ENCODE results near the gene EN1.

DNA sequence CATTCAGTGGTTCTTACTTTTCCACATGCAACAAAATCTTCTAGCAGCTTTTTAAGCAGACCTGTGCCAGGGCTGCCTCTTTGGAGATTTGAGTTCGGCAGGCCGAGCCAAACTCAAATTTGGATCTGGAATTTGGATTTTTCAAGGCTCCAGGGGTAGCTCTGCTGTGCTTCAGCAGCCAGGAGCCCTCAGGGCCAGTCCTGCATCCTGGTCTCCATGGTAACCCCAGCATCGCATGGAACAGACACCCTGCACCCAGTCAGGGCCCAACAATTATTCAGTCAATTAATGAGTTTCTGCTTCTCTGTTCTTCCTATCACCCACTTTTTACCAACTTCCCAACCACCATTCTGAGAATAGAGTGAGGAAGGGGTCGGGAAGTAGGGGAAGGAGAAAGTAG lies 30.0 kb downstream of the EN1 start:
- TF ChIP-seq, protein P1, sequence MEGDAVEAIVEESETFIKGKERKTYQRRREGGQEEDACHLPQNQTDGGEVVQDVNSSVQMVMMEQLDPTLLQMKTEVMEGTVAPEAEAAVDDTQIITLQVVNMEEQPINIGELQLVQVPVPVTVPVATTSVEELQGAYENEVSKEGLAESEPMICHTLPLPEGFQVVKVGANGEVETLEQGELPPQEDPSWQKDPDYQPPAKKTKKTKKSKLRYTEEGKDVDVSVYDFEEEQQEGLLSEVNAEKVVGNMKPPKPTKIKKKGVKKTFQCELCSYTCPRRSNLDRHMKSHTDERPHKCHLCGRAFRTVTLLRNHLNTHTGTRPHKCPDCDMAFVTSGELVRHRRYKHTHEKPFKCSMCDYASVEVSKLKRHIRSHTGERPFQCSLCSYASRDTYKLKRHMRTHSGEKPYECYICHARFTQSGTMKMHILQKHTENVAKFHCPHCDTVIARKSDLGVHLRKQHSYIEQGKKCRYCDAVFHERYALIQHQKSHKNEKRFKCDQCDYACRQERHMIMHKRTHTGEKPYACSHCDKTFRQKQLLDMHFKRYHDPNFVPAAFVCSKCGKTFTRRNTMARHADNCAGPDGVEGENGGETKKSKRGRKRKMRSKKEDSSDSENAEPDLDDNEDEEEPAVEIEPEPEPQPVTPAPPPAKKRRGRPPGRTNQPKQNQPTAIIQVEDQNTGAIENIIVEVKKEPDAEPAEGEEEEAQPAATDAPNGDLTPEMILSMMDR (IDR thresholded peaks at IDR 0.05), result no peak
- TF ChIP-seq POLR2A (IDR thresholded peaks at IDR 0.05), result no peak
